HG02840 (cell line): Measurements from ENCODE around the gene SCAI.
"Not testable (repeated sequence)": the region's sequence is repeated elsewhere in the genome, so short reads cannot be mapped to it uniquely, and the experiment has no call there.

ENCODE experiments used
- ATAC-seq: cut with Tn5 transposase; IDR thresholded peaks from one replicate; pipeline ENCODE4 v1.9.1; 2021; ENCODE audit warnings: mild to moderate bottlenecking, moderate library complexity, moderate number of reproducible peaks; ENCODE audit not compliant: unreplicated experiment, low FRiP score

Gene SCAI

DNA sequence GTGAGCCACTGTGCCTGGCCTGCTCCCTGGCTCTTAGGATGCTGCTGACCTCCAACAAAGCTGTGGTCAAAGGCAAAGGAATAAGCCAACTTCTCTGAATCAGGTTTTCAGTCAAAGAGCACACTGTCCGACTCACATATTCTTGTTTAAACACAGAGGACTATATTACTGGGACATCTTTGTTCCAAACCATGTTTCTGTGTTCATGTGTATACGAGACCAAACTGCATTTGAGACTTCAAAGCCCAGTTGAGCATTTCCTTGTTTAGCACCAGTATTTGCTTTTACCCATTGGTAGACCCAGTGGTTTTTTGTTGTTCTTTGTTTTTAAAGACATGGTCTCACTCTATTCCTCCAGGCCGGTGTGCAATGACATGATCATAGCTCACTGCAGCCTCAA lies 100.2 kb downstream of the SCAI start:
- ATAC-seq: no peak

DNA sequence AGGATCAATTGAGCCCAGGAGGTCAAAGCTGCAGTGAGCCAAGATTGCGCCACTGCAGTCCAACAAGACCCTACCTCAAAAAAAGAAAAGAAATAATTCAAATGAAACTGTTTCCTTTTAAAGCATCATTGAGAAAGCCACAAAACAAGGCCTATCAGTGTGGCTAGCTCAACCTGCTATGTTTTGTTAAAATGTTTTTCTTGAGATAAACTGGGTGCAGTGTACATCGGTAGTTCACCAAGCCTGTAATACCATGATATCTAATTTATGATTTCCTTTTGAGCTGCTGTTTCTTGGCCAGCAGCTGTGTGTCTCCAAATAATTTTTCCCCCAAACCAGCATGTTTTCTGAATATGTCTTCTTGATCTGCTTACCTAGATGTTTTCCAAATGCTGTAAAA lies 105.2 kb downstream of the SCAI start:
- no peak for ATAC-seq

DNA sequence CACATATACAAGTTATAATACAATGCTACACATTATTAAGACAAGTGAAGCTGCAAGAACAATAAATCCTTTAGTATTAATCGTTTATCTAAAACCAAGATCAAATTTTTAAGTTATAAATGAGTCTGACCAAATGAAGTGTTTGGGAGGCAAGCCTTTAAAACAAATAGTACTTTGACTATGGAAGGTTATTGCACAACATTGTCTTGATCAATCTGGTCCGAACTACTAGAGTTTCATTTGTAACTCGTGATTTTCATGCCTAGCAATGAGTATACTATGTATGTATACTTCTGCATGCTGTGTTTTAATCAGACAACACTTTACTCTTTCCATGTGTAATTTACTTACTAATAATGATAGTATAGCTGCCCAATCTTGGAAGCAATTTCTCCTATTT lies 115.3 kb downstream of the SCAI start:
- no peak for ATAC-seq

DNA sequence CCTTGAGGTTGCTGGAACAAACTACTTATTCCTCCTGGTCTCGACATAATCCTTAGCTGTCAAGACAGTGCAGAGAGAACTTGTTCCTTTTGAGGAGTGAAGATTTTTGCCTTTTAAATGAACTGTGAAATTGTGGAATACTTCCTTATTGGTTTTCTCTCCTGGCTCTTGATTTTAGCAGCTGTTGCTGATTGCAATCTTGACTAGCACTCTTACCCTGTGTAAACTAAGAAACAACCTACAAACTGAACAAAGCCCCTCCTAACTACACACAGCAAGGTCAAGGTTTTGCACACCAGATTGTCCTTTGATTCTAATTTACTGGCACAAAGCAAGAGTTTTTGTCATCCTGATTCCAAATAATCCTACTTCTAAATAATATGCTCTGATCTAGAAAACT lies 118.4 kb downstream of the SCAI start:
- no peak for ATAC-seq

DNA sequence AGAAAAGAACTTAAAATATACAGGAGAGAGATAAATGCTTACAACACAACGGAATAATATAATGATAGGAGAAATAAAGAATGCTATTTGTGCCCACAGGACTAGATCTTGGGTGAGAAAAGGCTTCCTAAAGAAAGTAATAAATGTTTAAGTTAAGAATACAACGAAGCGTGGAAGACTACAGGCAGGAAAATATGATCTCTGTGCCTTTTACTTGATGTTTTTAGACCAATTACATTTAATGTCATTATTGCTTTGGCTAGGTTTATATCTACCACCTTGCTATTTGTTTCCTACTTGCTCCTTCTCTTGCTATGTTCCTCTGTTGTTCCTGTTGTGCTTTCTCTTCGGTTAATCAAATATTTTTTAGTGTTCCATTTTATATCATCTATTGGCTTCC lies 122.3 kb downstream of the SCAI start:
- no peak for ATAC-seq

DNA sequence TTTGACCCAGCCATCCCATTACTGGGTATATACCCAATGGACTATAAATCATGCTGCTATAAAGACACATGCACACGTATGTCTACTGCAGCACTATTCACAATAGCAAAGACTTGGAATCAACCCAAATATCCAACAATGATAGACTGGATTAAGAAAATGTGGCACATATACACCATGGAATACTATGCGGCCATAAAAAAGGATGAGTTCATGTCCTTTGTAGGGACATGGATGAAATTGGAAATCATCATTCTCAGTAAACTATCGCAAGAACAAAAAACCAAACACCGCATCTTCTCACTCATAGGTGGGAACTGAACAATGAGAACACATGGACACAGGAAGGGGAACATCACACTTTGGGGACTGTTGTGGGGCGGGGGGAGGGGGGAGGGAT lies 127.7 kb downstream of the SCAI start:
- not testable (repeated sequence) for ATAC-seq

DNA sequence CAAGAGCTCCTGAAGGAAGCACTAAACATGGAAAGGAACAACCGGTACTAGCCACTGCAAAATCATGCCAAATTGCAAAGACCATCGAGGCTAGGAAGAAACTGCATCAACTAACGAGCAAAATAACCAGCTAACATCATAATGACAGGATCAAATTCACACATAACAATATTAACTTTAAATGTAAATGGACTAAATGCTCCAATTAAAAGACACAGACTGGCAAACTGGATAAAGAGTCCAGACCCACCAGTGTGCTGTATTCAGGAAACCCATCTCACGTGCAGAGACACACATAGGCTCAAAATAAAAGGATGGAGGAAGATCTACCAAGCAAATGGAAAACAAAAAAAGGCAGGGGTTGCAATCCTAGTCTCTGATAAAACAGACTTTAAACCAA lies 131.3 kb downstream of the SCAI start:
- not testable (repeated sequence) for ATAC-seq

DNA sequence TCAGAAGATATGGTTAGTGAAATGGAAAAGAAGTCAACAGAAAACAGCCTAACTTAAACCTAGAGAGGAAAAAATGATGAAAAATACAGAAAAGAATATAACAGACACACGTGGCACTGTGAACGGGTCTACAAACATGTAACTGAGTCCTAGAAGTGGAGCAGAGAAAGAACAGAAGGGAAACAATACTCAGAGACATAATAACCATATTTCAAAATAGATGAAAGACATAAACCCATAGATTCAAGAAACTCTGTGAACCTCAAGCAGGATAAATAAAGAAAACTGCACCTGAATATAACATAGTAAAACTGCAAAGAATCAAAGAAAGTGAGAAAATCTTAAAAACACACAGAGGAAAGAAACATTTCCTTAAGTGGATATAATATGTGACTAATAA lies 134.7 kb downstream of the SCAI start:
- ATAC-seq: no peak

DNA sequence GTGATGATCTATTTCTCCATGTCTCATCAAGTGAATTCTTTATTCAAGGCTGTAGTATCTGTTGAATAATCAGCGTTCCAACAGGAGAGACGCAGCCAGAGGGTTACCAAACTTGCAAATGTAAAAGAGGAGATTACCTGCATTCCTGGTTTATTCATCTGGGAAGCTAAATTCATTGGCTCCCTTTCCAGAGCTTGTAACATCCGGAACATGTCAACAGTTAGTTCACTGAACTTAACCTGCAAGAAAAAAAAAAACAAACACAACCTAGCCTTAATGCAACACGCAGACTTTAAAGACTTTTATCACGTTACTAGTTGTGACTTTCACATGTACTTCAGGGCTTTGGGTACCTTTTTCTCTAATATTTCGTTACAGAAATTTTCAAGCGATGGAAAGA lies 140.0 kb downstream of the SCAI start:
- no peak for ATAC-seq

DNA sequence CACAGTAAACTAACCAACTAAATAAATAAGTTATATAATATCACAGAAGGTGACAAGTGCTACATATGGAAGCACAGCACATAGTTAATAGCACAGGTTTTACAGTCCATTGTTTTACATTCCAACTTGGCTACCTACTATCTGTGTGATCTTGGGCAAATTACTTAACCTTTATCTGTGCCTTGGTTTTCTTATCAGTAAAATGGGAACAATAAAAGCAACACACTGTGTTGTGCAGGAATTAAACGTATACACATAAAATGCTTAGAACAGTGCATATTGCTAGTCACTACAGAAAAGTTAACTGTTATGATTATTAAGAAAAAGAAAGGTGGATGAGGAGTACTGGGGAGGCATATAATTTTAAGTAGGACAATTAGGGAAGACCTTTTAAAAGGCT lies 159.6 kb downstream of the SCAI start:
- no peak for ATAC-seq

DNA sequence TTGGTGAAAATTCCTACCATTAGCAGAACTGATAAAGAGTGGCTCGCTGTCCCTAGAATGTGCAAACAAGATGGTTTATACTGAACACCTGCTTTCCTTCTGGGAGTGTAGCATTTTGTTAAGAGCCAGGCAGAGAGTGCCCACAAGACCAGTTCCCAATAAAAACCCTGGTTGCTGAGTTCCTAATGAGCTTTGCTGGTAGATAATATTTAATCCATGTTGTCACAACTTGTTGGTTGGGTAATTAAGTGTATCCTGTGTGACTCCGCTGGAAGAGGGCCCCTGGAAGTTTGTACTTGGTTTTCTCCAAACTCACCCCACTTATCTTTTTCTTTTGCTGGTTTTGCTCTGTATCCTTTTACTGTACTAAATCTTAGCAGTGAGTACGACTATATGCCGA lies 162.9 kb downstream of the SCAI start:
- ATAC-seq: no peak

DNA sequence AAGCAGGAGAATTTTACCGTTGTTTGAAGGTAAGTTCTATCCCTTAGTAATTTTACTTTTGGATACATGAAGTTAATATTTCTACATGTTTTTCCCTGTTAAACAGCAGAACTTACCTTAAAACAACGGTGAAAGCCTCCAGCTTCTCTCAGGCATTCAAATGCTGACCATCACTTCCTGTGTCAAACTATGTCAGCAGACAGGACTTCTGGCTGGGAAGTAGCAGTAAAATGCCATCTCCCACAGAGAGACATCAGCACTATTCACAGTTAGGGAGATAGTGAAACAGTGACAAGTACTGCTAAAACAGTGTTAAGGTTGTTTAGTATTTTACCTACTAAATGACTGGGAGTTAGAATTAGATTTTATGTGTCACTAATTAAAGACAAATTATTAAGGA lies 168.2 kb downstream of the SCAI start:
- ATAC-seq: no peak

DNA sequence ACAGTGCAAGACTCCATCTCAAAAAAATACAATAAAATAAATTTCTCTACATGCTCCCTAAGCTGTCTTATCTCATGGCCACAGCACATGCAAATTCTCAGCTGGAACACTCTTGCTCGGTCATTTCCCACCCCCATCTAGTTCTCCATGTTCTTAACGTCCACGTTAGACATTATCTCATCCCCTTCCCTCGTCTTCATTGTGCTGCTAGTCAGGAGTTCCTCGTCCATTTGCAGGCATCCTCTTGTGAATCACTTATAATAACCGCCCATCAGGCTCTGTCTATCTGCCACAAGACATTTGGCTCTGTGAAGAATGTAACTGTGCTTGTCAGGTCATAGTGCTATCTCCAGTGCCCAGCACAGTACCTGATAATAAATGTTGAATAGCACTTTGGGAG lies 169.5 kb downstream of the SCAI start:
- ATAC-seq: no peak

DNA sequence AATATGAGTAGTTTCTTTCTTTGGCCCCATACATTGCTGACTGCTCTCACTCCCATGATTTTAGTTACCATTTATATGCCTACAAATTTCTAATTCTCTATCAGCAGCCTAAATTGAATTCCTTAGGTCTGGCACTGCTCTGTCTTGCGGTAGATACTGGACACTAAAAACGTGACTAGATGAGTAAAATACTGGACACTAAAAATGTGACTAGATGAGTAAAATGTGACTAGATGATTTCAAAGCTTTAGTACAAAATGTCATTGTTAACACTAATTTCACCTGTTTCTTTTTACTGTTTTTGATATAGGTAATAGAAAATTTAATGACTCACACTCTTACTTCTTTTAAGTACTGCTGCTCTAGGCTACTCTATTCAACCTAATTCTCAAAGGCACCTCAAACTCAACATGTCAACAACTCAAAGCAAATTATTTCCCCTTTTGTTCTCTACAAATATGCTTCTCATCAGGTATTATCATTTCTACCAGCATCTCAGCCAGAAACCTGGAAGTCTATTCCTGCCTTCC lies 171.0 kb downstream of the SCAI start:
- no peak for ATAC-seq

DNA sequence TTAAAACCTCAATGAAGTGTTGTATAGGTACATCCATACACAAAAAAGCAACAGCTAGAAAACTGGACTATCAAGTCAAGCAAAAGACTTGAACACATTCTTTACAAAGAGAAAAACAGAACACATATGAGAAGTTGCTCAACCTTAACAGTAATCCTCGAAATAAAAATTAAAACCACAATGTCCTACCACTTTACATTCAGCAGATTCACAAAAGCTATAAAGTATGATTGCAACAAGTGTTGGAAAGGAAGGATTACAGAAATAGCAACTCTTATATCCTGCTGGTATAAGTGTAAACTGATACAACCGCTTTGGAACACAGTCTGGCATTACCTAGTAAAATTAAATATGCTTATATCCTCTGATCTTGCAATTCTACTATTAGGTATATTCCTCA lies 173.9 kb downstream of the SCAI start:
- no peak for ATAC-seq

DNA sequence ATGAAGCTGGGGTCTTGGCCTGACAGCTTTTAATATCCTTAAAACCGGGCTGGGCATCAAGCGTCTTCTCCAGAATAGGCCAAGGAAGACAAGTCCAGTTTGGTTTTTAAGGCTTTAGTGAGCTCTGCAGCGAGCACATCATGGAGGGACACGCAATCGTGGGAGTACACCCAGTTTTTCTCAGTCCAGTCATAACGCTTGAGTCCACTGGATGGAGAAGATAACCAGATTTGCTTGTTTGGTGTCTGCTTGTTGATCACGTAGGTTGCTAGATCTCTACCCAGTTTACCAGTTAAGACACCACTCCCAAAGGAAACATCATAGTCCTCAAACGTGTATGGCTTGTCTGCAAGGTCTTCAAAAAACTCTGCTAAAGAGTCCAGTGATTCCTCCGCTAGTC lies 175.1 kb downstream of the SCAI start:
- no peak for ATAC-seq

DNA sequence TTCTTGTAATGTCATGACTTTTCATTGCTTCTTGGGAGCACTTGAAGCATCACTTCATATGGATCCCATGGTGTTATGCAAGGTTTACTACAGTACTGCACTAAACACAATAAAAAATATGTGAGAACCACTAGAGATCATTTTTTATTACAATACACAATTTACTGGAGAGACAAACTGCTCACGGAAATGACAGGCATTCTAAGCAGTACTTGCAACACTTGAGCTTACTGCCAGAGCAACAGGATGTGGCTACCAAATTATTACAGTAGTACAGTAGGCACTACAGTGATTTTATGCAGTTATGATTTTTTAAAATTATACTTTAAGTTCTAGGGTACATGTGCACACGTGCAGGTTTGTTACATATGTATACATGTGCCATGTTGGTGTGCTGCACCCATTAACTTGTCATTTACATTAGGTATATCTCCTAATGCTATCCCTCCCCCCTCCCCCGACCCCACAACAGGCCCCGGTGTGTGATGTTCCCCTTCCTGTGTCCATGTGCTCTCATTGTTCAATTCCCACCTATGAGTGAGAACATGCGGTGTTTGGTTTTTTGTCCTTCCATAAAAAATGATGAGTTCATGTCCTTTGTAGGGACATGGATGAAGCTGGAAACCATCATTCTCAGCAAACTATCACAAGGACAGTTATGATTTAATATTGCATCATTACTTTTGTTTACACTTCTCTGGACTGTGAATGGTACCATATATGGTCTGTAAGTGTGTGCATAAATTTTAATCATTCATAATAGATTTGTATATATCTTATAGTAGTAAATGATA lies 177.4 kb downstream of the SCAI start:
- not testable (repeated sequence) for ATAC-seq

DNA sequence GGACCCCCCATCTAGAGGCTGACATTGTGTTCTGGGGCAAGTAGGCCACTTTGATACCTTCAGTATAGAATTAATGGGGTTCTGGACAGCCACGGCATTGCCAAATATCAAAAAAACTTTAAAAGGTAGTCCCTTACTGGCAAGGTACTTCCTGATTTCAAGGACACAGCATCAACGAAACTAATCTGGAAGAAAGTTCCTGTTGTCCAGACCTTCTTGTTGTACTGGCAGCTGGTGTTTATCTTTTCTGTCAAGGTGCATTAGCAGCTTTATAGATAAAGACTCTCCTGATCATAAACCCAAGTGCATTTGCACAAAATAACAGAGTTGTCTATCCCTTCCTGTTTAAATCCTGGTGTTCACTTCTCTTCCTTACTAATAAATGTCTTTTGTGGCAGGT lies 178.7 kb downstream of the SCAI start:
- ATAC-seq: no peak

DNA sequence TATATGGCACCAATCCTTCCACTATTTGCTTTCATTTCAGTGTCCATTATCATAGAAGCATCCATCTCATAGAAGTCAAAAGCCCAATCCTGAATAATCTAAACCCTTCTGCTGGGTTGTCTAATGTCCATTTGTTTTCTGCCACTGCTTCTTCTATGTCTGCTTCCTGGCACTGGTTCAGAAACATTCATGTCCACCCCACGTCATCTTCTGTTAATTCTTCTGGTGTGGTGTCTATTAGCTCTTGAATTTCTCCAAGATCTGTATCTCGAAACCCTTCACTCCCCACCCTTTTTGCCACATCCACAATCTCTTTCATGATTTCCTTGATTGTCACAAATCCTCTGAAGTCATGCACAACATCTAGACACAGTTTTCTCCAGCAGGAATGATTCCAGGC lies 179.3 kb downstream of the SCAI start:
- ATAC-seq: no peak

DNA sequence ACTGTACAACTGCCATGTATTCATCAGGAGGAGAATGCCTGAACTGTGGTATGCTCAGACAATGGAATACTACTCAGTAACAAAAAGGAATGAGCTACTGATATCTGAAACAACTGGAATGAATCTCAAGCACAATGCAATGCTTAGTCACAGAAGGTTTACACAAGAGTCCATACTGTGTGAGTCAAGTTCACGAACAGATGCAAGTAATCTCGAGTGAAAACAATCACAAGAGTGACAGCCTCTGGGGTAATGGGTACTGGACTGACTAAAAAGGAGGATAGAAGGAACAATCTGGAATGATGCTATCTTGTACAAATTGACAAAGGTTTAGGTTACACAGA lies 182.9 kb downstream of the SCAI start:
- ATAC-seq: no peak

DNA sequence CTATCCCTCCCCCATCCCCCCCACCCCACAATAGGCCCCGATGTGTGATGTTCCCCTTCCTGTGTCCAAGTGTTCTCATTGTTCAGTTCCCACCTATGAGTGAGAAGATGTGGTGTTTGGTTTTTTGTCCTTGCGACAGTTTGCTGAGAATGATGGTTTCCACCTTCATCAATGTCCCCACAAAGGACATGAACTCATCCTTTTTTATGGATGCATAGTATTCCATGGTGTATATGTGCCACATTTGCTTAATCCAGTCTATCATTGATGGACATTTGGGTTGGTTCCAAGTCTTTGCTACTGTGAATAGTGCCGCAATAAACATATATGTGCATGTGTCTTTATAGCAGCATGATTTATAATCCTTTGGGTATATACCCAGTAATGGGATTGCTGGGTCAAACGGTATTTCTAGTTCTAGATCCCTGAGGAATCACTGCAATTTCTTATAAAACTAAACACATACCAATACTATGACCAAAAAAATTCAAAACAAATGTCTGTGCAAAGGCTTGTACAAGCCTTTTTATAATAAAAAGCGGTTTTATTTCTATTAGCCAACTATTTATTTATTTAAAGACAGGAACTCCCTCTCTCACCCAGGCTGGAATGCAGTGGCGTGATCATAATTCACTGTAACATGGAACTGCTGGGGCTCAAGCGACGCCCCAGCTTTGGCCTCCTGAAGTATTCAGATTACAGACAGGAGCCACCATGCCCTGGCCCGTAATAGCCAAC lies 183.5 kb downstream of the SCAI start:
- not testable (repeated sequence) for ATAC-seq

DNA sequence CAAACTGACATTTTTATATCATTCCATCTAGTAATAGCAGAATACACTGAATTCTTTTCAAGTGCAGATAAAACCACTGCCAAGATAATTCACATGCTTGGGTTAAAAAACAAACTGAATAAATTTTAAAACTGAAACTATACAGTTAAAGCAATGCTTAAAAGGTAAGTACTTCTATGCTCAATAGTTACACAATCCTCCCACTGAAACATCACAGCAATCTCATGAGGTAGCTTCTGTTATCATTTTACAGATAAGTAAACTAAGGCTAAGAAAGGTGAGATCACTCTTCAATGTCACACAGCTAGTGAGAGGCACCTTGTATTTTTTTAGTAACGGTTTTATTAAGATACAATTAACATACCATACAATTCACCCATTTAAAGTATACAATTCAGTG lies 189.1 kb downstream of the SCAI start:
- ATAC-seq: no peak
